HEK293 (cell line): Measurements from ENCODE around the gene PLIN4.

ENCODE experiments used
- CTCF ChIP-seq: fragments of 450-650 bp; formaldehyde crosslinking; IDR thresholded peaks from 2 replicates; pipeline ENCODE4 v1.5.1; 2016; ENCODE audit warnings: missing biosample characterization, missing genetic modification characterization
- ZNF121 ChIP-seq: fragments of 450-650 bp; formaldehyde crosslinking; IDR thresholded peaks from 2 replicates; pipeline ENCODE4 v1.5.1; 2016; ENCODE audit warnings: missing biosample characterization, missing genetic modification characterization
- ZNF416 ChIP-seq: fragments of 450-650 bp; formaldehyde crosslinking; IDR thresholded peaks from 2 replicates; pipeline ENCODE4 v1.5.1; 2016; ENCODE audit warnings: missing biosample characterization, missing genetic modification characterization

- TF ChIP-seq CTCF (tag by site-specific recombination) (no peak), ZNF416 (tag by site-specific recombination) (no peak), ZNF121 (tag by site-specific recombination) (no peak)
Measured at GRCh38 chr19:4559569-4559968, 41.3 kb upstream of the PLIN4 start, which contains the start of gene SEMA6B.
